GM21619 (cell line): ENCODE measurements around the gene RIPK1.
"Not testable (repeated sequence)": the region's sequence is repeated elsewhere in the genome, so short reads cannot be mapped to it uniquely, and the experiment has no call there.

Experiments used
- ATAC-seq: cut with Tn5 transposase; IDR thresholded peaks from one replicate; pipeline ENCODE4 v1.9.1; 2021; ENCODE audit not compliant: unreplicated experiment

Gene RIPK1

GRCh38 chr6:3068329-3069214 is at the start of gene RIPK1:
RIPK1 (plus strand) TSS chr6:3068494; CDS start chr6:3076824, 8,330 bp downstream.
- peak; percentile 80 for ATAC-seq

DNA sequence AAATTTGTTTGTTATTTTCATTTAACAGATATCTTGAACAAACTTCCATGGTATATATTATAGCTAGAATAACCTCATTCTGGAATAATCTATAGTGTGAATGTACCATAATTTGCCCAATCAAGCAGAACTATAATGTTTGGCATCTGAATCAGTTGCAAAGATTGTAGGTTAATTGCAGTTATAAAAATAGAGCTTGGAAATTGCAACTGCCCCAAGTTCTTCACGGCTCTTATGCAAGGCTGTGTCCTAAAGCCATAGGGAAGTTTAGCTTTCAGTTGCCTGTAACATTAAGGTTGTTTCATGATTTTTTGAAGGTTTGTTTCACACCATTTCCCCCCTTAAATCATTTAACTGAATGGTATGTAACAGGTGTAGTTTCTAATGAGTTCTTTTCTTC is 49.2 kb upstream of the RIPK1 start:
- ATAC-seq: no peak

- no peak for ATAC-seq
Observed at GRCh38 chr6:3019749-3020320, 48.5 kb upstream of the RIPK1 start.

GRCh38 chr6:3020976-3021598 is 47.2 kb upstream of the RIPK1 start:
- not testable (repeated sequence) for ATAC-seq

DNA sequence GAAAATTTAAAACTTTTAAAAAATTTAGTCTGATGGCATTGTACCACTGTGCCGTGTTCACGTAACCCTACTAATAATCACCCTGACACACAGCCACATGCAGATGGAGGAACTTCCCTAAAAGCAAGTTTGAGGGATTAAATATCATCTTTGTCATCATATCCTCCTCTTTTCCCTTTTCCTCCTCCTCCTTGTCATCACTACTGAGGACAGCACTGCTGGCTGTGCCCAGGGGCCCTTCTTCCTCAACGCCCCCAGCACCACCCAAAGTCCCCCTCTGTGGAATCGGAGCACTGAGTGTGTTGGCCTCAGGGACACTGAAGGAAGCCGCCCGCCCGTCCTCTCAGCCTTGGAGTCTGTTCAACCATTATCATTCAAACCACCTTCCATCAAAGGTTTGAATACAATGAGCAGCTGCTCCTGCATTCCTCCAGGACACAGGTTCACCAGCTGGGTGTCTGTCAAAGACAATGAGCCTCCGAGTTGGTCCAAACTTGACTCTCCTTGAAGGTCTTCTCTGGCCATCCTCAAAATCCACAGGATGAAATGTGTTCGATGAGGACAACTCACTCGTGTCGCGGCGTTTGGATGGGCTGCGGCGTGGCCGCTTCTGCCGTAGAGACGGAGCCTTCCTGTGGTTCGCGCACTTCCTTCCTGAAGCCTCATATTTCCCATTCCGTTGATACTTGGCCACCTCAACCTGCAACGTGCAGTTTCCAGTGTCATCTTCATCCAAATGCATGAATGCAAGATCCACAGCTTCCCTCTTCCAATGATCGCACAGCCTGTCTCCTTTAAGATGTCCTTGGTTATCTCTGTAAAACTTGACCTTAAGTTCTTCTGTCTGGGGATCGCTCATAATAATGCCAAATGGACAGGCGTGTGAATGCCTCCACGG is 45.3 kb upstream of the RIPK1 start:
- ATAC-seq: no peak

GRCh38 chr6:3023663-3024483 is 44.4 kb upstream of the RIPK1 start:
- peak; percentile 79 for ATAC-seq

- peak; percentile 80 for ATAC-seq
Observed at GRCh38 chr6:3026791-3027626, 41.3 kb upstream of the RIPK1 start.

GRCh38 chr6:3028156-3028555 is 40.1 kb upstream of the RIPK1 start:
- ATAC-seq: not testable (repeated sequence)

DNA sequence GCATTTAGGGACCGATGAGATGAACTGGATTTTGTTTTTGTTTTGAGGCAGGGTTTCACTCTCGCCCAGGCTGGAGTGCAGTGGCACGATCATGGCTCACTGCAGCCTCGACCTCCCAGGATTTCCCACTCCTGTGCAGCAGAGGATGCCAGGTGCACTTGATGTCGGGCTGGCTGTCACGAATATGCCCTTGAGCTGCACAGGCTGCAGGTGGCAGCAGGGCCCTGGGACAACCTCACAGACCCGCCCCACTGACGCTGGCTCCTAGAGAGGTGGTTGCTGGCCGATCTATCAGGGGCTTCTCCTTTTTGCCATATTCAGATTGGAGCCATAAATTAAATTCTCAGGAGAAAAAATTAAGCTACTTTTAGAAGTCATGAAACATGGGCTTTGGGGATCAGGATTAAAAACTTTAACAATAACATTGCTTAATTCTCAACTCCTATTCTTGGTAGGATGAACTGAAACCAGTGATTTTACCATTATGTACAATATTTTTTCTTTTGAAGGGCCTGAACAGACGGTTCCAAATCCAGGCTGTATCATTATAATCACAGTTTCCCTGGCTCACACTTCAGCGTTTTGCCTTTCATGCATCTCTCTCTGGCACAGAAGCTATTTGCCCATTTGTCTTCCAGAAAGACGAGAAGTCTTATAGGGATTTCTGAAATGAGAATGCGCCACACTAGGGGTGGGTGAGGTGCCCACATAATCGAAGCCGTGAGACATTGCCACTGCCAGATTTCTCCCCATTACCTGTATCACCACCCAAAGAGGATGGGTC is 36.2 kb upstream of the RIPK1 start:
- no peak for ATAC-seq

DNA sequence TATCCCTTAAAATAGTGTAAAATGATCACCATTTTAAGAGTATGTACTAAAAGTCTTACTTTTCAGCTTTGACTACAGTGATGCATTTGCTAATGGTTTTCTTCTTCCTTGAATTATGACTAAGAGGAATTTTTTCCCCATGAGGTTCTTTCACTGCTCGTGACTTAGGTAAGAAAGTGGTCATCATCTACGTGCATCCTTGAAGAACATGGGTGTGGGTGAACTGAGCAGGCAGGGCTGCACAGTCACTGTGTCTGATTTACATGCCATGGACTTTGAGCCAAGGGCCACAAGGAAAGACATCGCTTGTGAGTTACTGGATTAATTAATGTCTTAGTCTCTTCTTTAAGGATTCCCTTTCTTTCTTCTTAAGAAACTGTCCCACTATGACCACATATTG is 35.3 kb upstream of the RIPK1 start:
- ATAC-seq: no peak

GRCh38 chr6:3033652-3034051 is 34.6 kb upstream of the RIPK1 start:
- ATAC-seq: no peak

DNA sequence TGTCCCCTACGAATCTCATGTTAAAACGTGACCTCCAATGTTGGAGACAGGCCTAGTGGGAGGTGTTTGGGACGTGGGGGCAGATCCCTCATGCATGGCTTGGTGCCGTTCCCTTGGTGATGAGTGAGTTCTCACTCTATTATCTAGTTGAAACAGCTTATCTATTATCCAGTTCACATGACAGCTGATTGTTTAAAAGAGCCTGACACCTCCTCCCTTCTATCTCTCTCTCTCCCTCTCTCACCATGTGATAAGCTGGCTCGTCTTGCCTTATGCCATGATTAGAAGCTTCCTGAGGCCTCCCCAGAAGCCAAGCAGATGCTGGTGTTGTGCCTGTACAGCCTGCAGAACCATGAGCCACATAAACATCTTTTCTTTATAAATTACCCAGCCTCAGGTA is 32.9 kb upstream of the RIPK1 start:
- no peak for ATAC-seq

DNA sequence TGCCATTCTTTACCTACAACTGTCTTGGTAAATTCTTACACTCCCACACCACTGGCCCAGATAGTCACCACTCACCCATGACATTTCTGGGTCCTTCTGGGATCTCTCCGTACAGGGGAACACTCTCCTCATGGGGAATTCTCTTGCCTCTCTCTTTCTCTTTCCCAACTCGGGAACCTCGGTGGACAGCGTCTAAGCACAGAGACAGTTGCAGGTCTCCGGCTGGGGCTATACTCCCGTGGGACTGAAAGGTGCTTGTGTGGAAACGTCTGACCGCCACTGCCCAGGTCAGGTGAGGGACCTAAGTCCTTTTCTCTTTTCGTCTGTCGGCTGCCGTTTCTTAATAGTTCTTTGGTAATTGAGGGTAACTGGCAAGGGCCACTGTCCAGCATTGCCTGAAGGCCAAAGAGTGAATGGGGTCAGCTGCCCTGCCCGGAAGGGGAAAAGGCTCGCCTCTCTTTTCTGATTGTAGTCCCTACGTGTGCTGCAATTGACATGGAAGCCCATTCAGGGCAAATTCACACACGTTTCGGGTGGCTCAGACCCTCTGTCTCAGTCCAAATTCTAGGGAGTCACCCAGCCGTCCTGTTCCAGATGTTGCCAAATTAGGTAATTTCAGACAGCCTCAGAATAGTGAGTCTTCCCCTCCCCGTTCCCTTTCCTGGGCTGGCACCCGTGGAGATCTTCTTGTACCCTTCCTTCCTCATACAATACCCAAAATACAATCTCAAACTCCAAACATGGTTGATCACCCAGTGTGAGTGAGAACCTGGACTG is 31.2 kb upstream of the RIPK1 start:
- ATAC-seq: no peak

DNA sequence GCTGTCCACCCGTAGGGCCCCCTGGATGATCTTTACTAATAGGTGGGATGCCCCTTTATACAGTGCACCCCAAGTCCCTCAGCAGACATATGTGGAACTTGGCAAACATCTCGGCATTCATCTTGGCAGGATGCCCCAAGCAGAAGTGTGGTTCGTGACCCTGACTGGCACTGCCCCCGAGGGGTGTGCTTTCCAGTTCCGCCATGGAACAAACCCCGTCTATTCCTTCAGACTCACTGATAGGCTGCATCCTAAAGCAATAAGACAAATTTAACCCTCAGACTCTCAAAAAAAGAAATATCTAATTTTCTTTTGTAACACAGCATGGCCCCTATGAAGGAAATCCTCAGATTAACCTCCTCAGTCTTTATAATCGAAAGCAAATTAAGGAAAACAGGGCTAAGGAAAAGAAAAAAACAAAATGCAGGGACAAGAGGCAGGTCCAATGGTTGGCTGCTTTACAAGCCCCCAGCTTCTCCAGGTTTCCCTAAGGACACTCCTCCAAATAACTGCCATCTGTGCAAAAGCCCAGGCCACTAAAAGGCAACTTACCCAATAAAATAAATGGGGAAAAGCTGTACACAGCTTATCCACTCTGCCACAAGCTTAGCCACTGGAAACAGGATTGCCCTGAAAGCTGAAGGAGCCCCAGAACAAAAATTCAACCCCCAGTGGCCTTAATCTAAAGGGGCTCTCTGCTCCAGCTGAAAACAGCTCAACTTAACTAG is 30.5 kb upstream of the RIPK1 start:
- ATAC-seq: no peak

DNA sequence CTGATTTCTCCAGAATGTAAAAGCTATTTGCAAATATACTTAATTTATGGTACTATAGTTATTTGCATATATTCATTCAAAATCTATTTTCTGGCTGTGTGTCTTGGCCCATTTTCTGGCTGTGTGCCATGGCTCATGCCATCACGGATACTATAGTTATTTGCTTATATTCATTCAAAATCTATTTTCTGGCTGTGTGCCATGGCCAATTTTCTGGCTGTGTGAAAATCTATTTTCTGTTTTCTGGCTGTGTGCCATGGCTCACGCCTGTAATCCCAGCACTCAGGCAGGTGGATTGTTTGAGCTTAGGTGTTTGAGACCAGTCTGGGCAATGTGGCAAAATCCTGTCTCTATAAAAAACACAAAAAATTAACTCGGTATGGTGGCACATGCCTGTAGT is 28.9 kb upstream of the RIPK1 start:
- ATAC-seq: no peak

DNA sequence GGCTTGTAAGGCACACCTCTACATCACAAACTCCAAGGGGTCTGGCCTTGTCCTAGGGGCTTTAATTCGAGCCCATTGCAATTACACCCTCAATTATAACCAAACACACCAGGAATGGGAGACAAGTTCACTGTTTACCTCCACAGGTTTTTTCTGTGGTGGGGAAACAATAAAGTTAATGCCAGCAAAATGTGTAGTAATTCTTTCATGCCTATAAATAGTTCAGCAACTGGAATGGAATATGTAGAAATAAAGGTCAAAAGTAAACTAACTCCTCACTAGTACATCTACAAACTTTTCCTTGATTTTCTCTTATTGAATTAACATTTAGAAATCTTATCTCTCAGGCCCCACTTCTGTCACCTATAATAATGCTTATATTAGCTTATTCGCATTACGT is 27.1 kb upstream of the RIPK1 start:
- ATAC-seq: no peak

DNA sequence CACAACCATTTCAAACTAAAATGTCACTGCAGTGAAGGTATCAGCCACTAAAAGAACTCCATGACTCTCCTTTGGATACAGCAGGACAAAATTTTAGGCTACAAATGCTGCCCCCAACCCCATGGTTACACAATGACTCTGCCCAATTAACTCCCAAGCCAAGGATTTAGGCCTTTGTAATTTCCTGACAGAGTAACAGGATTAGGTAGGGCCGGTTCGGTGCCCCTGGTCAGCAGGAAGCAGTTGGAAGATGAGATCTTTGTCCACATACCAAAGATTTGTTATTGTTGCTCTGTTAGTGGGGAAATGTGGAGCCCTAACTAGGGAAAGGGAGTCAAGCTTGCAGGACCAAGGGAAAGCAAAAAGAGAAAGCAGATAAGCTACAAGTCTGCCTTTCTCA is 26.7 kb upstream of the RIPK1 start:
- no peak for ATAC-seq
